Subcutaneous abdominal adipose tissue (tissue), 5 donors: ENCODE results near the gene CEND1.

Source experiments
- H3K27ac ChIP-seq: one replicate; pipeline ENCODE4 v1.7.0; 2013; ENCODE audit warnings: low read depth, mild to moderate bottlenecking, inconsistent platforms, low read length, moderate library complexity
- H3K27me3 ChIP-seq, 5 donors: one replicate each; pipeline ENCODE4 v1.7.0; 2013; ENCODE audit warnings: low read length in 5 of 5, inconsistent platforms in 1 of 5; ENCODE audit not compliant: control insufficient read depth in 5 of 5, insufficient read depth in 4 of 5
- H3K36me3 ChIP-seq, 5 donors: one replicate each; pipeline ENCODE4 v1.7.0; 2013; ENCODE audit warnings: low read length in 5 of 5; ENCODE audit not compliant: control insufficient read depth in 5 of 5, insufficient read depth in 5 of 5
- H3K4me1 ChIP-seq, 5 donors: one replicate each; pipeline ENCODE4 v1.7.0; 2013; ENCODE audit warnings: low read length in 5 of 5, mild to moderate bottlenecking in 3 of 5, moderate library complexity in 1 of 5; ENCODE audit not compliant: control insufficient read depth in 5 of 5, insufficient read depth in 5 of 5
- H3K4me3 ChIP-seq, 5 donors: one replicate each; pipeline ENCODE4 v1.7.0; 2013; ENCODE audit warnings: low read length in 5 of 5, low read depth in 1 of 5
- H3K9ac ChIP-seq, 5 donors: one replicate each; pipeline ENCODE4 v1.7.0; 2013; ENCODE audit warnings: low read length in 5 of 5, mild to moderate bottlenecking in 4 of 5, moderate library complexity in 3 of 5
- H3K9me3 ChIP-seq, 5 donors: one replicate each; pipeline ENCODE4 v1.7.0; 2013; ENCODE audit warnings: low read length in 5 of 5; ENCODE audit not compliant: control insufficient read depth in 5 of 5
- donor health status: healthy.
- donor health status: healthy.
- donor health status: healthy.
- donor health status: healthy.
- donor health status: healthy.

CEND1 gene

GRCh38 chr11:833114-833791, 43.4 kb upstream of the CEND1 start:
- peaks cover 0 to 22% (median 22%) of the 10 kb centered on the region in 5 donors for H3K36me3 ChIP-seq
- peak overlapping the region; percentile 94 for H3K27ac ChIP-seq
- peaks cover 6 to 82% (median 68%) of the 10 kb centered on the region in 5 donors for H3K4me1 ChIP-seq
- no peaks in the 10 kb centered on the region for H3K9me3 ChIP-seq
- H3K27me3 ChIP-seq, result no peaks in the 10 kb centered on the region
- peak overlapping the region; percentile 69 to 81 (median 77) for H3K4me3 ChIP-seq
- H3K9ac ChIP-seq, result peak overlapping the region; percentile 64 to 95 (median 77)

GRCh38 chr11:832529-833113, 42.7 kb upstream of the CEND1 start, which contains the start of gene CD151:
Gene CD151 (plus strand): TSS chr11:832952. CDS start chr11:836070, 3,118 bp downstream.
- H3K9ac ChIP-seq, result peak within 1 kb of the TSS; percentile 64 to 95 (median 77)
- peak within 1 kb of the TSS; percentile 94 for H3K27ac ChIP-seq
- peak within 1 kb of the TSS; percentile 70 to 81 (median 77) for H3K4me3 ChIP-seq
- H3K27me3 ChIP-seq, result no peaks in the 10 kb centered on the region
- H3K36me3 ChIP-seq, result peaks cover 0 to 17% (median 16%) of the 10 kb centered on the region in 5 donors
- H3K9me3 ChIP-seq, result no peaks in the 10 kb centered on the region
- H3K4me1 ChIP-seq, result peaks cover 6 to 84% (median 71%) of the 10 kb centered on the region in 5 donors

- H3K9ac ChIP-seq, result peak overlapping the region in 3 of 5 donors; percentile 16 to 74 (median 53)
- no peaks in the 10 kb centered on the region for H3K27me3 ChIP-seq
- peaks cover 6 to 83% (median 75%) of the 10 kb centered on the region in 5 donors for H3K4me1 ChIP-seq
- H3K9me3 ChIP-seq, result no peaks in the 10 kb centered on the region
- no peak overlapping the region for H3K27ac ChIP-seq
- peak overlapping the region in 4 of 5 donors; percentile 36 to 73 (median 65) for H3K4me3 ChIP-seq
- peaks cover 0 to 11% (median 10%) of the 10 kb centered on the region in 5 donors for H3K36me3 ChIP-seq
Observed at GRCh38 chr11:831961-832528, 42.2 kb upstream of the CEND1 start.

GRCh38 chr11:831118-831864, 41.4 kb upstream of the CEND1 start:
- Histone ChIP-seq H3K27ac (no peak overlapping the region), H3K27me3 (no peaks in the 10 kb centered on the region), H3K9me3 (no peaks in the 10 kb centered on the region), H3K4me3 (peak overlapping the region in 2 of 5 donors; percentile 58 to 73), H3K36me3 (peaks cover 0 to 3% (median 3%) of the 10 kb centered on the region in 5 donors), H3K4me1 (peaks cover 6 to 85% (median 78%) of the 10 kb centered on the region in 5 donors), H3K9ac (no peak overlapping the region)

DNA sequence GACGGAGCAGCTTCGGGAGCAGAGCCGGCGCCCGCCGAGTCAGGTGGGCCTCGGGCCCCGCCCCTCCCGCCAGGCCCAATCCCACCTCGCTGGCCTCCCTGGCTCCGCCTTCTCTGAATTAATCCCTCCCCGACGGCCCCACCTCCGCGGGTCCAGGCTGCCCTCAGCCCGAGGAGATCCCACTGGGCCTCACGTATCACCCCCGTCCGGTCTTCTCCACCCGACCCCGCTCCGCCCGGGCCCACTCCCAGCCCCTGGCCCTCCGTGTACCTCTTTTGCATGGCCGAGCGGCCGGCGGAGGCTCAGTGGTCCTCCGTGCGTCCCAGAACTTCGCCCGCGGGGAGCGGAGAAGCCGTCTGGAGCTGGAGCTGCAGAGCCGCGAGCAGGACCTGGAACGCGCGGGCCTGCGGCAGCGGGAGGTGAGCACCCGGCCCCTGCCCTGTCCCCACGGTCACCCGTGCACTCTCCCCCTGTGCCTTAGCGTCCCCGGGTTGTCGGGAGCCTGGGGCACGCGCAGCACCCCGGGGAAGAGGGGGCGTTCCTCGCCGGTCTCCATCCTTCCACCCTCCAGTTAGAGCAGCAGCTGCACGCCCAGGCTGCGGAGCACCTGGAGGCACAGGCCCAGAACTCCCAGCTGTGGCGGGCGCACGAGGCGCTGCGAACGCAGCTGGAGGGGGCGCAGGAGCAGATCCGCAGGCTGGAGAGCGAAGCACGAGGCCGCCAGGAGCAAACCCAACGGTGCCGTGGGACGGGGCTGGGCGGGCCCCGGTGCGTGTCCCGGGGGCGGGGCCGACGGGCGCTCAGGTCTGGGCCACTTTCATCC, 40.6 kb upstream of the CEND1 start:
- Histone ChIP-seq H3K36me3 (peaks cover 0 to 2% (median 0%) of the 10 kb centered on the region in 5 donors), H3K27ac (no peak overlapping the region), H3K27me3 (no peaks in the 10 kb centered on the region), H3K9ac (no peak overlapping the region), H3K4me3 (peak overlapping the region in 4 of 5 donors; percentile 58 to 75 (median 64)), H3K9me3 (no peaks in the 10 kb centered on the region), H3K4me1 (peaks cover 6 to 89% (median 80%) of the 10 kb centered on the region in 5 donors)

GRCh38 chr11:829847-830294, 40.0 kb upstream of the CEND1 start:
- Histone ChIP-seq H3K36me3 (peaks cover 0 to 9% (median 5%) of the 10 kb centered on the region in 5 donors), H3K27ac (peak overlapping the region; percentile 23), H3K9ac (peak overlapping the region in 2 of 5 donors; percentile 53 to 74), H3K4me1 (peaks cover 6 to 91% (median 78%) of the 10 kb centered on the region in 5 donors), H3K27me3 (no peaks in the 10 kb centered on the region), H3K9me3 (no peaks in the 10 kb centered on the region), H3K4me3 (peak overlapping the region in 4 of 5 donors; percentile 58 to 75 (median 64))

GRCh38 chr11:829176-829846, 39.4 kb upstream of the CEND1 start:
- Histone ChIP-seq H3K4me1 (peaks cover 4 to 90% (median 77%) of the 10 kb centered on the region in 5 donors), H3K4me3 (peak overlapping the region in 4 of 5 donors; percentile 58 to 75 (median 64)), H3K36me3 (peaks cover 0 to 14% (median 10%) of the 10 kb centered on the region in 5 donors), H3K27ac (peak overlapping the region; percentile 23), H3K9me3 (no peaks in the 10 kb centered on the region), H3K9ac (peak overlapping the region in 2 of 5 donors; percentile 53 to 74), H3K27me3 (no peaks in the 10 kb centered on the region)

DNA sequence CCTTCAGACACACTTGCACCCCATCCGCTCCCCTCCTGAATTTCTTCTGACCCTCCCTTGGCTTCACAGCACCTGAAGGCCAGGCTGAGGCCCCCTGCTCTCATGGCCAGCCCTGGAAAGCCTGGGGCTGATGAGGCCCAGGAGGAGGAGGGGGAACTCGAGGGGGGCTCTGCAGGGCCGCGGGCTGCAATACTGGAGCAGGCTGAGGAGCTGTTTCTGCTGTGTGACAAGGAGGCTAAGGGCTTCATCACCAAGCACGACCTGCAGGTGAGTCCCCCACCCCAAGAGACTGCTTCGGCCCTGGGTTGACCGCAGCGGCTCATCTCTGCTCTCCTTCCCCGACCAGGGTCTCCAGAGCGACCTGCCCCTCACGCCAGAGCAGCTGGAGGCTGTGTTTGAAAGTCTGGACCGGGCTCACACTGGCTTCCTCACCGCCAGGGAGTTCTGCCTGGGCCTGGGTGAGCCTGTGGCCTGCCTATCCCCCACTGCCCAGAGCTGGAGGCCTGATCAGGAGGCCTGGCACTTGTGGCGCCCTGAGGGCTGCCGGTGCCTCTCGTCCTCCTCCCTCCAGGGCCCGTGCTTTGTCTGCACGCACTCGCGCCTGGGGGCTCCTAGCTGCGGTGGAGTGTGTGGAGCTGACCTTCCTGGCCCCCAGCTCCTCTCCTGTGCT, 38.8 kb upstream of the CEND1 start:
- H3K36me3 ChIP-seq, result peaks cover 0 to 21% (median 17%) of the 10 kb centered on the region in 5 donors
- H3K9ac ChIP-seq, result peak overlapping the region in 2 of 5 donors; percentile 53 to 74
- peak overlapping the region; percentile 67 for H3K27ac ChIP-seq
- H3K4me1 ChIP-seq, result peaks cover 3 to 89% (median 77%) of the 10 kb centered on the region in 5 donors
- no peaks in the 10 kb centered on the region for H3K27me3 ChIP-seq
- H3K4me3 ChIP-seq, result peak overlapping the region in 3 of 5 donors; percentile 62 to 75 (median 66)
- H3K9me3 ChIP-seq, result no peaks in the 10 kb centered on the region
